HG02970 (cell line): ENCODE measurements around the gene FXYD2.

Experiments
- ATAC-seq: cut with Tn5 transposase; IDR thresholded peaks from one replicate; pipeline ENCODE4 v1.9.1; 2021; ENCODE audit warnings: mild to moderate bottlenecking, moderate library complexity, moderate number of reproducible peaks; ENCODE audit not compliant: unreplicated experiment, low FRiP score

The FXYD2 gene

GRCh38 chr11:117805045-117805444 is 19.5 kb downstream of the FXYD2 start:
- ATAC-seq: no peak

- no peak for ATAC-seq
These were observed 20.6 kb downstream of the FXYD2 start for GRCh38 chr11:117803896-117804295.

- ATAC-seq: no peak
These were observed 24.9 kb downstream of the FXYD2 start for GRCh38 chr11:117799634-117800033.

GRCh38 chr11:117796872-117797529 is 27.5 kb downstream of the FXYD2 start, which contains the start of gene DSCAML1:
DSCAML1 (minus strand) TSS chr11:117797216; CDS start chr11:117797079, 137 bp downstream.
- ATAC-seq: no peak

- ATAC-seq: no peak
These were observed 28.1 kb downstream of the FXYD2 start for GRCh38 chr11:117796456-117796871.

- ATAC-seq: no peak
These were observed 28.7 kb downstream of the FXYD2 start for GRCh38 chr11:117795638-117796455.

- ATAC-seq: no peak
These were observed 29.5 kb downstream of the FXYD2 start for GRCh38 chr11:117794772-117795629.

GRCh38 chr11:117794135-117794534 is 30.4 kb downstream of the FXYD2 start:
- no peak for ATAC-seq

GRCh38 chr11:117793583-117793982 is 31.0 kb downstream of the FXYD2 start:
- ATAC-seq: no peak

- ATAC-seq: no peak
These were observed 31.6 kb downstream of the FXYD2 start for GRCh38 chr11:117792992-117793391.

GRCh38 chr11:117792241-117792640 is 32.3 kb downstream of the FXYD2 start:
- ATAC-seq: no peak

- ATAC-seq: no peak
These were observed 34.3 kb downstream of the FXYD2 start for GRCh38 chr11:117790279-117790678.

GRCh38 chr11:117789241-117789640 is 35.3 kb downstream of the FXYD2 start:
- no peak for ATAC-seq

GRCh38 chr11:117786135-117786870 is 38.2 kb downstream of the FXYD2 start:
- no peak for ATAC-seq

GRCh38 chr11:117782101-117782500 is 42.4 kb downstream of the FXYD2 start:
- ATAC-seq: no peak

GRCh38 chr11:117781627-117782026 is 42.9 kb downstream of the FXYD2 start:
- ATAC-seq: no peak

GRCh38 chr11:117780456-117780855 is 44.1 kb downstream of the FXYD2 start:
- no peak for ATAC-seq

GRCh38 chr11:117774553-117774952 is 50.0 kb downstream of the FXYD2 start:
- no peak for ATAC-seq

- ATAC-seq: no peak
These were observed 52.2 kb downstream of the FXYD2 start for GRCh38 chr11:117772360-117772759.

GRCh38 chr11:117771841-117772240 is 52.7 kb downstream of the FXYD2 start:
- ATAC-seq: no peak
